Measurements from ENCODE around the gene SGCA. TPM values are rescaled to one million over a fixed set of nuclear protein-coding genes. Genes with fewer than 3 reads are reported as not detected.

Gene SGCA
- total RNA-seq, 2 experiments from 2014 or later: 0.57 to 1.1 TPM

DNA sequence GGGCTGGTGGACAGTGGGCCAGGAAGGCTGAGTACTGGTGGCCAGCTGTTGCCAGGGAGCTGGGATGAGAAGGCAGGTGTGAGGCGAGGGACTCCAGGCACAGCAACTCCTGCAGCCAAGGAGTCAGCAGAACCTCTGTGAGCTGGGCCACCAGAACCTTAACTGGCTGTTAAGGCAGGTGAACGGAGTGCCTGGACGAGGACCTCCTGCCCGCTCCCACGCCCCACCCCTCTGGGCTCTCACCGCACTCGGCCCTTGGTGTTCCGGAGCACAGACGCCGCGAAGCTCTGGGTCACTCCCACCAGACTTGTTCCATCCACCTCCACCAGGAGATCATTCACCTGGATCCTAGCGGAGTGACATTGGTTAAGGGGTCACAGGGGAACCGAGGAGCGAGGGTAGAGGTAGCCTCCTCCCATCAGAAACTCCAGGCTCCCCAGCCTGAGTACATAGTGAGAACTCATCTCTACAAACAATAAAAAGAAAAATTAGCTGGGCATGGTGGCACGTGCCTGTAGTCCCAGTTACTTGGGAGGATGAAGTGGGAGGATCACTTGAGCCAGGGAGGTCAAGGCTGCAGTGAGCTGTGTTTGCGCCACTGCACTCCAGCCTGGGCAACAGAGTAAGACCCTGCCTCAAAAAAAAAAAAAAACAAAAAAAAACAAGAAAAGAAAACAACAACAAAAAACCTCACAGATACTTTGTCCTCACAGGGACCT lies 24.6 kb upstream of the SGCA start:
- no peak overlapping the region for H3K4me3 ChIP-seq (ENCODE audit: low read depth, low read length, poor library complexity, severe bottlenecking)
- H3K9me2 ChIP-seq (ENCODE audit: insufficient read depth, low read length): no peaks in the 10 kb centered on the region
- H3K36me3 ChIP-seq (ENCODE audit: insufficient read depth, low read length): peaks cover 99% of the 10 kb centered on the region
- no TSS peak for BruUV-seq (replicated peaks)
- peaks cover 13% of the 10 kb centered on the region for H3K79me2 ChIP-seq (ENCODE audit: insufficient read depth, low read depth, low read length)
- peaks cover 34% of the 10 kb centered on the region for H3K4me1 ChIP-seq (ENCODE audit: insufficient read depth, low read length, poor library complexity, severe bottlenecking)
- no peak for DNase-seq (ENCODE audit: low spot score)
- no peak overlapping the region for H3K4me2 ChIP-seq (ENCODE audit: low read length)
- ChIA-PET POLR2A (interaction anchor here (0.6 to 0.7 kb wide), 2 partner anchors 26 to 48 kb away, joined by 3 read pairs; no protein-coding TSS in a partner anchor), CTCF (ENCODE audit: unreplicated experiment) (no interaction called here)
- H4K20me1 ChIP-seq (ENCODE audit: insufficient read depth, low read length): peaks cover 4% of the 10 kb centered on the region; the same call in 1 of the 2 replicates
- no peak overlapping the region for H3K27ac ChIP-seq (ENCODE audit: low read depth, low read length, poor library complexity, severe bottlenecking)
- no peaks in the 10 kb centered on the region for H3K9me3 ChIP-seq (ENCODE audit: low read length)
- H2AFZ ChIP-seq (ENCODE audit: low read length): no peak overlapping the region
- intact Hi-C loops (cut with micrococcal nuclease; ENCODE audit: unreplicated experiment): no loop called here
- TF ChIP-seq, protein P1, sequence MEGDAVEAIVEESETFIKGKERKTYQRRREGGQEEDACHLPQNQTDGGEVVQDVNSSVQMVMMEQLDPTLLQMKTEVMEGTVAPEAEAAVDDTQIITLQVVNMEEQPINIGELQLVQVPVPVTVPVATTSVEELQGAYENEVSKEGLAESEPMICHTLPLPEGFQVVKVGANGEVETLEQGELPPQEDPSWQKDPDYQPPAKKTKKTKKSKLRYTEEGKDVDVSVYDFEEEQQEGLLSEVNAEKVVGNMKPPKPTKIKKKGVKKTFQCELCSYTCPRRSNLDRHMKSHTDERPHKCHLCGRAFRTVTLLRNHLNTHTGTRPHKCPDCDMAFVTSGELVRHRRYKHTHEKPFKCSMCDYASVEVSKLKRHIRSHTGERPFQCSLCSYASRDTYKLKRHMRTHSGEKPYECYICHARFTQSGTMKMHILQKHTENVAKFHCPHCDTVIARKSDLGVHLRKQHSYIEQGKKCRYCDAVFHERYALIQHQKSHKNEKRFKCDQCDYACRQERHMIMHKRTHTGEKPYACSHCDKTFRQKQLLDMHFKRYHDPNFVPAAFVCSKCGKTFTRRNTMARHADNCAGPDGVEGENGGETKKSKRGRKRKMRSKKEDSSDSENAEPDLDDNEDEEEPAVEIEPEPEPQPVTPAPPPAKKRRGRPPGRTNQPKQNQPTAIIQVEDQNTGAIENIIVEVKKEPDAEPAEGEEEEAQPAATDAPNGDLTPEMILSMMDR (conservative IDR thresholded peaks at IDR 0.05; ENCODE audit: low read length): no peak
- no peak for TF ChIP-seq EZH2phosphoT487 (IDR thresholded peaks at IDR 0.05; ENCODE audit: borderline replicate concordance, low read depth, low read length)

DNA sequence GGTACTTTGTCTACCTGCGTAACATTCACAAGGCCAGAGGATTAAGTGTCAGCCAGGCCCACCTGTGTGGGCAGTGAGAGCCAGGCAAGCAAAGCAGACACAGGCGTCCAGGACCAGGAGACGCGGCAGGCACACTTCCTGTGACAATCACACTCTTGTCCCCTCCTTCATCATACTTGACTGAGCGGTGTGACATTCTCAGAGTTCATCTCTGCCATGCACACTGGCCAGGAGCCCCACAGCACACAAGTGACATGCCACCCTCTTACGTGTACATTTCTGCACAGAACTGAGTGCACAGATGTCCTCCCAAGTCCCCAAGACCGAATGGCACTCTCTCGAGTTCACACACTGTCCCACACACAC lies 24.1 kb upstream of the SGCA start:
- H3K4me2 ChIP-seq (ENCODE audit: low read length): no peak overlapping the region
- H3K9me2 ChIP-seq (ENCODE audit: insufficient read depth, low read length): no peaks in the 10 kb centered on the region
- DNase-seq (ENCODE audit: low spot score): no peak
- ChIA-PET CTCF (ENCODE audit: unreplicated experiment) (no interaction called here), POLR2A (interaction anchor here (0.7 kb wide), 1 partner anchor 27 kb away, joined by 3 read pairs; no protein-coding TSS in a partner anchor)
- H3K9me3 ChIP-seq (ENCODE audit: low read length): no peaks in the 10 kb centered on the region
- no peak overlapping the region for H3K27ac ChIP-seq (ENCODE audit: low read depth, low read length, poor library complexity, severe bottlenecking)
- no peak overlapping the region for H2AFZ ChIP-seq (ENCODE audit: low read length)
- H4K20me1 ChIP-seq (ENCODE audit: insufficient read depth, low read length): peaks cover 10% of the 10 kb centered on the region
- H3K4me3 ChIP-seq (ENCODE audit: low read depth, low read length, poor library complexity, severe bottlenecking): no peak overlapping the region
- peaks cover 39% of the 10 kb centered on the region for H3K4me1 ChIP-seq (ENCODE audit: insufficient read depth, low read length, poor library complexity, severe bottlenecking)
- BruUV-seq (replicated peaks): no TSS peak
- peaks cover 18% of the 10 kb centered on the region for H3K79me2 ChIP-seq (ENCODE audit: insufficient read depth, low read depth, low read length)
- TF ChIP-seq, protein P1 (conservative IDR thresholded peaks at IDR 0.05; ENCODE audit: low read length): no peak
- no peak for TF ChIP-seq EZH2phosphoT487 (IDR thresholded peaks at IDR 0.05; ENCODE audit: borderline replicate concordance, low read depth, low read length)
- peaks cover 99% of the 10 kb centered on the region for H3K36me3 ChIP-seq (ENCODE audit: insufficient read depth, low read length)
- intact Hi-C loops (cut with micrococcal nuclease; ENCODE audit: unreplicated experiment): no loop called here
